ENCODE data around the gene DSP.

The DSP gene

DNA sequence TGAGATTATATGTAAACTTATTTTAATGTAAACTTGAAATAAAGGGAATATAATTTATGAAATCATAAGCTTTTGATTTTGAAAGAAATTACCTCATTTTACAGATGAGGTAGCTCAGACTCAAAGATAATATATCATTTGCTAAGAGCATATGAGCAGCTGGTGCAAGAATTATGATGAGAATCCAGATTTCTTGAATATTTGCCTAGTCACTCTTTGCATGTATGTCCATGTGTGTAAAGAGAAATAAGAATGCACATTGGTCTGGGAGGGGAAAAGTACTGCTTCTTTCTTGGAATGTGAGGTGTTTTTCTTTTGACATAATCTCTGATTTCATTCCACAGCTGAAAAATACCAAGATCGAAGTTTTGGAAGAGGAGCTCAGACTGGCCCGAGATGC, 37.5 kb downstream of the DSP start:
- intact Hi-C loops (cut with DNase I; ENCODE audit: low total_unique reads) = loop anchor here (10.0 kb wide), 1 partner anchor 626 kb away; no protein-coding TSS in a partner anchor
- peaks cover 0 to 4% of the 10 kb centered on the region in 2 donors for H3K27me3 ChIP-seq
- TF ChIP-seq, protein P1, sequence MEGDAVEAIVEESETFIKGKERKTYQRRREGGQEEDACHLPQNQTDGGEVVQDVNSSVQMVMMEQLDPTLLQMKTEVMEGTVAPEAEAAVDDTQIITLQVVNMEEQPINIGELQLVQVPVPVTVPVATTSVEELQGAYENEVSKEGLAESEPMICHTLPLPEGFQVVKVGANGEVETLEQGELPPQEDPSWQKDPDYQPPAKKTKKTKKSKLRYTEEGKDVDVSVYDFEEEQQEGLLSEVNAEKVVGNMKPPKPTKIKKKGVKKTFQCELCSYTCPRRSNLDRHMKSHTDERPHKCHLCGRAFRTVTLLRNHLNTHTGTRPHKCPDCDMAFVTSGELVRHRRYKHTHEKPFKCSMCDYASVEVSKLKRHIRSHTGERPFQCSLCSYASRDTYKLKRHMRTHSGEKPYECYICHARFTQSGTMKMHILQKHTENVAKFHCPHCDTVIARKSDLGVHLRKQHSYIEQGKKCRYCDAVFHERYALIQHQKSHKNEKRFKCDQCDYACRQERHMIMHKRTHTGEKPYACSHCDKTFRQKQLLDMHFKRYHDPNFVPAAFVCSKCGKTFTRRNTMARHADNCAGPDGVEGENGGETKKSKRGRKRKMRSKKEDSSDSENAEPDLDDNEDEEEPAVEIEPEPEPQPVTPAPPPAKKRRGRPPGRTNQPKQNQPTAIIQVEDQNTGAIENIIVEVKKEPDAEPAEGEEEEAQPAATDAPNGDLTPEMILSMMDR (IDR thresholded peaks at IDR 0.05) = no peak
- peaks cover 0 to 45% (median 0%) of the 10 kb centered on the region in 3 donors for H3K36me3 ChIP-seq
- no peak overlapping the region for H3K4me3 ChIP-seq
- H3K4me1 ChIP-seq = no peaks in the 10 kb centered on the region
- no peak overlapping the region for H3K27ac ChIP-seq
- DNase-seq = no peak
- no peaks in the 10 kb centered on the region for H3K9me3 ChIP-seq

DNA sequence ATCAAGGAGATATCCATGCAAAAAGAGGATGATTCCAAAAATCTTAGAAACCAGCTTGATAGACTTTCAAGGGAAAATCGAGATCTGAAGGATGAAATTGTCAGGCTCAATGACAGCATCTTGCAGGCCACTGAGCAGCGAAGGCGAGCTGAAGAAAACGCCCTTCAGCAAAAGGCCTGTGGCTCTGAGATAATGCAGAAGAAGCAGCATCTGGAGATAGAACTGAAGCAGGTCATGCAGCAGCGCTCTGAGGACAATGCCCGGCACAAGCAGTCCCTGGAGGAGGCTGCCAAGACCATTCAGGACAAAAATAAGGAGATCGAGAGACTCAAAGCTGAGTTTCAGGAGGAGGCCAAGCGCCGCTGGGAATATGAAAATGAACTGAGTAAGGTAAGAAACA, 38.4 kb downstream of the DSP start:
- TF ChIP-seq, protein P1 (IDR thresholded peaks at IDR 0.05) = no peak
- peaks cover 0 to 4% of the 10 kb centered on the region in 2 donors for H3K27me3 ChIP-seq
- intact Hi-C loops (cut with DNase I; ENCODE audit: low total_unique reads) = loop anchor here (10.0 kb wide), 2 partner anchors 275 to 625 kb away; no protein-coding TSS in a partner anchor
- no peak overlapping the region for H3K4me3 ChIP-seq
- H3K36me3 ChIP-seq = peaks cover 0 to 46% (median 0%) of the 10 kb centered on the region in 3 donors
- DNase-seq = no peak
- no peak overlapping the region for H3K27ac ChIP-seq
- H3K9me3 ChIP-seq = no peaks in the 10 kb centered on the region
- H3K4me1 ChIP-seq = no peaks in the 10 kb centered on the region

- Histone ChIP-seq H3K9me3 (no peaks in the 10 kb centered on the region), H3K27ac (no peak overlapping the region), H3K36me3 (peaks cover 0 to 46% (median 0%) of the 10 kb centered on the region in 3 donors), H3K4me3 (no peak overlapping the region), H3K27me3 (peaks cover 0 to under 1% of the 10 kb centered on the region in 2 donors), H3K4me1 (no peaks in the 10 kb centered on the region)
- TF ChIP-seq, protein P1 (IDR thresholded peaks at IDR 0.05) = no peak
- DNase-seq = no peak
- intact Hi-C loops (cut with DNase I; ENCODE audit: low total_unique reads) = loop anchor here (10.0 kb wide), 1 partner anchor 276 kb away; no protein-coding TSS in a partner anchor
Observed at GRCh38 chr6:7580537-7580926, 39.1 kb downstream of the DSP start.

GRCh38 chr6:7580927-7581618, 39.6 kb downstream of the DSP start:
- Histone ChIP-seq H3K27me3 (no peaks in the 10 kb centered on the region), H3K36me3 (peaks cover 0 to 46% (median 0%) of the 10 kb centered on the region in 3 donors), H3K27ac (no peak overlapping the region), H3K9me3 (no peaks in the 10 kb centered on the region), H3K4me3 (no peak overlapping the region), H3K4me1 (no peaks in the 10 kb centered on the region)
- no peak for DNase-seq
- TF ChIP-seq, protein P1 (IDR thresholded peaks at IDR 0.05) = no peak
- intact Hi-C loops (cut with DNase I; ENCODE audit: low total_unique reads) = loop anchor here (10.0 kb wide), 1 partner anchor 276 kb away; no protein-coding TSS in a partner anchor

DNA sequence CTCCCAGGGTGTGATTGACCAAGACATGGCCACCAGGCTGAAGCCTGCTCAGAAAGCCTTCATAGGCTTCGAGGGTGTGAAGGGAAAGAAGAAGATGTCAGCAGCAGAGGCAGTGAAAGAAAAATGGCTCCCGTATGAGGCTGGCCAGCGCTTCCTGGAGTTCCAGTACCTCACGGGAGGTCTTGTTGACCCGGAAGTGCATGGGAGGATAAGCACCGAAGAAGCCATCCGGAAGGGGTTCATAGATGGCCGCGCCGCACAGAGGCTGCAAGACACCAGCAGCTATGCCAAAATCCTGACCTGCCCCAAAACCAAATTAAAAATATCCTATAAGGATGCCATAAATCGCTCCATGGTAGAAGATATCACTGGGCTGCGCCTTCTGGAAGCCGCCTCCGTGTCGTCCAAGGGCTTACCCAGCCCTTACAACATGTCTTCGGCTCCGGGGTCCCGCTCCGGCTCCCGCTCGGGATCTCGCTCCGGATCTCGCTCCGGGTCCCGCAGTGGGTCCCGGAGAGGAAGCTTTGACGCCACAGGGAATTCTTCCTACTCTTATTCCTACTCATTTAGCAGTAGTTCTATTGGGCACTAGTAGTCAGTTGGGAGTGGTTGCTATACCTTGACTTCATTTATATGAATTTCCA, 43.9 kb downstream of the DSP start:
- TF ChIP-seq, protein P1 (IDR thresholded peaks at IDR 0.05) = no peak
- Histone ChIP-seq H3K36me3 (peaks cover 0 to 19% (median 0%) of the 10 kb centered on the region in 3 donors), H3K27me3 (no peaks in the 10 kb centered on the region), H3K27ac (no peak overlapping the region), H3K4me3 (no peak overlapping the region), H3K4me1 (peaks cover 0 to 10% (median 3%) of the 10 kb centered on the region in 4 donors), H3K9me3 (no peaks in the 10 kb centered on the region)
- intact Hi-C loops (cut with DNase I; ENCODE audit: low total_unique reads) = loop anchor here (10.0 kb wide), 1 partner anchor 281 kb away; no protein-coding TSS in a partner anchor
- DNase-seq = no peak
